Glomerular visceral epithelial cell (primary cell): Measurements from ENCODE around the gene PYY.

Experiments used
- DNase-seq: peaks from one replicate; pipeline ENCODE4 v3.0.0-alpha.2; 2016; ENCODE audit errors: extremely low spot score

The PYY gene

DNA sequence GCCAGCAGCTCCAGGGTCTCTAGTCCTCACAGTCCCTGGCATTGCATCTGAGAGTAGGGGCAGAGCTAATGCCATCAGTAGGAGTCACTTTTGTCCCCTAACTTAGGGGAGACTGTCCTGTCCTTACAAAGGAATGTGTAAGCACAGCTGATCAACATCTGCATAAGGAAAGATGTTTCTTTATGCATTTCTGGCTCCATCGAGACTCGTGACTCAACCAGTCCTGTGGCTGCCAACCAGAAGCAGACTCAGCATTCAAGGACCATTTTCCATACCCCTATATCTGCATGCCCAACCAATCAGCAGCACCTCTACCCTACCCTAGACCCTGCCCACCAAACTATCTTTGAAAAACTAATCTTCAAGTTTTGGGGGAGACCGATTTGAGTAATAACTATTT, 38.2 kb downstream of the PYY start:
- DNase-seq, result no peak

DNA sequence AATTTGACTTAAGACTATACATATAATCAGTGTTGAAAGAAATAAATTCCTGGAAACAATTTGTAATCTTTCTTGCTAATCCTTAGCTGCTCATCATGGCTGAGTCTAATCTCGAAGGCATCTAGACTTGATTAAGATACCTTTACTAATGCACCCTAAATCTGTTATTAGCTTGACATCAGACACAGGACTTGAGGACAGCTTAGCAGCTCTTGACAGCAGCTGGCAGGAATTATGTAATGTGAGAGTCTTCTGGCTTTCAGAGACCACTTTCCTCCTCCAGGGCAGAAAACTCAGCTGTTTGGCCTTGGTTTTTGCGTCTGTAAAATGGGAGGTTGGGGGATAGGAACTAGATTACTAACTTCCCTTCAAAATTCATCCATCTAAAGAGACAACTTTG, 39.3 kb downstream of the PYY start:
- DNase-seq, result no peak

- DNase-seq, result no peak
These were observed 40.2 kb downstream of the PYY start for GRCh38 chr17:43913584-43913983.

GRCh38 chr17:43912635-43913304, 41.0 kb downstream of the PYY start:
- DNase-seq, result no peak

DNA sequence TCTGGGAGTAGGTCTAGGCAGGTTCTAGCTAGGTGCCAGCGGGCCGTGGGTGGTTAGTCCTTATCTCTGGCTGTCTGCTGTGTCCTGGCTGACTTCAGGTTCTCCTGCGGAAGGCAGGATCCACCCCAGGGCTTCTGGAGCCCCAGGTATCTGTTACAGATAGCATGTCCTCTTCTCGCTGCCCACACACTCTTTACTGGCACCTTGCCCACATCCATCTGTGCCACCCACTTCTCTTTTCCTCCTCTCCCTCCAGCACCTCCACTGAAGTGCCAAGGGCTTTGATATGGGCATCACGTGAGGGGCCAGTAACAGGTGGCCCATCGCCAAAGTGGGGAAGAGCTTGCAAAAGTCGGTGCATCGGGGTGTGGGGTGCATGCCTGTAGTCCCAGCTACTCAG, 41.8 kb downstream of the PYY start:
- no peak for DNase-seq

GRCh38 chr17:43909537-43910231, 44.1 kb downstream of the PYY start:
- DNase-seq, result no peak

DNA sequence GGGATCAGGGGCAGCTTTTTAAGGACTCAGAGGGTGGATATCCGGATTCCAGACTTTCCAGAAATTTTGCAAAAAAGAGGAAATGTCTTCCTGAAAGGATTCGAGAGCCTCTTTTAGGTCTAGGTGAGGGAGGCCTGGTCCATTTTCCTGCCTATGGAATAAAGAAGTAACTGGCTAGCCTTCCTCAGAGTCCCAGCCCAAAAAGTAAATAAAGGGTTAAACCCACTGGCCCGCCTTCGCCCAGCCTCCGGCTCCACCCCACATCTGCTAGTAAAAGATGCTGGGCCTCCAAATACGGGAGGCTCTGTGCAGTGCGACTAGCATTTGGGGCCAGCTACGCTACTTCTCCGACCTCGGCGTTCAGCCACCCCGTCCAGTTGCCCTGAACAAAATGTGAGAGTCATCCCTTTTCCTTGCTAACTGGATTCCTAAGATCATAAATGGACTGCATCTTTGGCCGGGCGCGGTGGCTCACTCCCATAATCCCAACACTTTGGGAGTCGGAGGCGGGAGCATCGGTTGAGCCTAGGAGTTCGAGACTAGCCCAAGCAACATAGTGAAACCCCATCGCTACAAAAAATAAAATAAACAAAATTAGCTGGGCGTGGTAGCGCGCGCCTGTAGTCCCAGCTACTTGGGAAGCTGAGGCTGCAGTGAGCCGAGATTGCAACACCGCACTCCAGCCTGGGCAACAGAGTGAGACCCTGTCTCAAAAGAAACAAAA, 45.6 kb downstream of the PYY start:
- DNase-seq, result peak; percentile 40

DNA sequence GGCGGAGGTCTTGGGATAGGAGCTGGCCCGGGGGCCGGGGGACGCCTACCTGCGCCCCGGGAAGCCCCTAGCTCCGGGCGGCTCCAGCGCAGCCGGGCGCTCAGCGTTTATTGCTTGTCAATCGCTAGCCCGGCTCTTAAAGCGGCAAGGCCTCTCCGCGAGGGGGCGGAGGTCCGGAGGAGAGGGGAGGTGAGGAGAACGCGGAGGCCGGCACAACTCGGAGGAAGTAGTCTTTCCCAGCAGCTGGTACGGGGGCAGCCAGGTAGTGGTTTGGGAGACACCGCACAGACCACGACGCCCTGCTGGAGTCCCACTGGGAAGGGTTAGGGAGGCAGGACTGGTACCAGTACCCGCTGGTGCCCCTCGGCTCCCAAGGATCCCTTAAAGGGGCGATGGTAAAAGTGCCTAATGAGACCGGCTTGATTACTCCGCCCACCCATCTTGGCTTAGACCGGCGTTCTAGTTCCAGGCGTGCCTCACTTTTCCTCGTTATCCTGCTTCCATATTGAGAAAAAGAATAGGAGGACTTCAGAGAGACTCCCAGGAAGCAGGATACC, 46.2 kb downstream of the PYY start, which contains the start of gene MPP2:
TSS of gene MPP2 (minus strand) at position 112 of the 557 bp plus-strand sequence. CDS start 3,076 bp downstream, outside the sequence.
- DNase-seq, result peak; percentile 36

DNA sequence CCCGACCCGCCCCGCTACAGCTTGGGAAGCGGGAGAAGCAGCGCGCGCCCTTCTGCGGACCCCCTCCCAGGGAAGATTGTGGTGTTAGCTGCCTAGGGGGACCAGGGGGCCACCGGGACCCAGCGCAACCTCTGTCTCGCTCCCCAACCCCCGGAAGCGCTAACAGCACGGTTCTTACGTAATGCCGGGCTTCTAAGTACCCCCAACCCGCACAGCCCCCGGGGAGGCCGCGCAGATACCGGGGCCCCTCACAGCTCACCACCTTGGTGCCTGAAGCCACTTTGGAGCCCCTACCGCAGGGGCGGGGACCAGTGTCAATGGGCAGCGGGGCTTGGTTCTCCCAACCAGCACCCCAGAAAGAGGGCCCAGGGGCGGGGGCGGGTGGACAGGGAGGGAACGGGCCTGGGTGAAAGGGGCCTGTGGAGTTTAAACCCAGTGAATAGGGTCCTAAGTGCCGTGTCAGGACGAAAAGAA, 46.8 kb downstream of the PYY start:
- no peak for DNase-seq

- DNase-seq, result peak; percentile 61
These were observed 47.5 kb downstream of the PYY start for GRCh38 chr17:43905985-43906852.

- no peak for DNase-seq
These were observed 48.2 kb downstream of the PYY start for GRCh38 chr17:43905400-43905984.
